Left renal cortex interstitium (tissue), 4 donors: ENCODE measurements around the gene MDP1. TPM values are rescaled to one million over a fixed set of nuclear protein-coding genes. Genes with fewer than 3 reads are reported as not detected.
"Not testable (repeated sequence)": the region's sequence is repeated elsewhere in the genome, so short reads cannot be mapped to it uniquely, and the experiment has no call there.

ENCODE experiments used
- DNase-seq, 4 donors: peaks; one replicate each; pipeline ENCODE4 v3.0.0-alpha.2; 2013; ENCODE audit warnings: low read depth in 4 of 4, low spot score in 2 of 4, missing footprints in 1 of 4
- polyA plus RNA-seq, 4 donors: library from polyadenylated mRNA; unstranded; fragments of 120-200 nt; gene quantifications; one replicate each; pipeline ENCODE4 v1.2.1, GENCODE V29; 2013; ENCODE audit not compliant: insufficient read length in 4 of 4

MDP1 gene
- polyA plus RNA-seq, 4 donors: 10.2 to 18.0 (median 12.1) TPM

- DNase-seq: no peak
Observed at GRCh38 chr14:24232645-24233537, 17.0 kb upstream of the MDP1 start, which contains the start of gene GMPR2. TSS of gene GMPR2 (plus strand) at chr14:24232929. CDS start at chr14:24233254, 325 bp downstream.

GRCh38 chr14:24232121-24232644, 16.3 kb upstream of the MDP1 start, which contains the start of gene NEDD8:
TSS of gene NEDD8 (minus strand) at chr14:24232367. CDS start at chr14:24232267, 100 bp downstream.
- peak; percentile 79 to 90 (median 84) for DNase-seq

GRCh38 chr14:24231263-24232120, 15.6 kb upstream of the MDP1 start:
- no peak for DNase-seq

- DNase-seq: no peak
Observed at GRCh38 chr14:24228902-24229301, 13.0 kb upstream of the MDP1 start.

GRCh38 chr14:24226473-24226872, 10.6 kb upstream of the MDP1 start:
- no peak for DNase-seq

GRCh38 chr14:24224618-24225071, 8.8 kb upstream of the MDP1 start:
- DNase-seq: no peak

- DNase-seq: not testable (repeated sequence)
Observed at GRCh38 chr14:24222987-24223386, 7.1 kb upstream of the MDP1 start.

- no peak for DNase-seq
Observed at GRCh38 chr14:24219521-24219920, 3.7 kb upstream of the MDP1 start.

- no peak for DNase-seq
Observed at GRCh38 chr14:24219080-24219479, 3.2 kb upstream of the MDP1 start.

GRCh38 chr14:24216876-24217275, 1.0 kb upstream of the MDP1 start:
- DNase-seq: not testable (repeated sequence)

GRCh38 chr14:24216345-24216699, 456 bp upstream of the MDP1 start:
- DNase-seq: no peak

GRCh38 chr14:24213866-24214662, 1.8 kb downstream of the MDP1 start:
- DNase-seq: no peak

GRCh38 chr14:24212924-24213865, 2.7 kb downstream of the MDP1 start, which contains the start of gene CHMP4A:
TSS of gene CHMP4A (minus strand) at chr14:24213488. CDS start at chr14:24213439, 49 bp downstream.
- peak; percentile 86 to 95 (median 90) for DNase-seq

GRCh38 chr14:24211311-24211710, 4.6 kb downstream of the MDP1 start:
- DNase-seq: no peak

- no peak for DNase-seq
Observed at GRCh38 chr14:24207625-24208024, 8.2 kb downstream of the MDP1 start.

GRCh38 chr14:24207104-24207551, 8.7 kb downstream of the MDP1 start:
- DNase-seq: no peak

- DNase-seq: no peak
Observed at GRCh38 chr14:24206260-24207103, 9.4 kb downstream of the MDP1 start.
